GM18498 (cell line): ENCODE measurements around the gene TRDN.
"Not testable (repeated sequence)": the region's sequence is repeated elsewhere in the genome, so short reads cannot be mapped to it uniquely, and the experiment has no call there.

Experiments used
- ATAC-seq: cut with Tn5 transposase; IDR thresholded peaks from one replicate; pipeline ENCODE4 v1.9.1; 2021; ENCODE audit warnings: mild to moderate bottlenecking, moderate library complexity; ENCODE audit not compliant: unreplicated experiment

TRDN gene

GRCh38 chr6:123515715-123516114 is 121.0 kb downstream of the TRDN start:
- no peak for ATAC-seq

DNA sequence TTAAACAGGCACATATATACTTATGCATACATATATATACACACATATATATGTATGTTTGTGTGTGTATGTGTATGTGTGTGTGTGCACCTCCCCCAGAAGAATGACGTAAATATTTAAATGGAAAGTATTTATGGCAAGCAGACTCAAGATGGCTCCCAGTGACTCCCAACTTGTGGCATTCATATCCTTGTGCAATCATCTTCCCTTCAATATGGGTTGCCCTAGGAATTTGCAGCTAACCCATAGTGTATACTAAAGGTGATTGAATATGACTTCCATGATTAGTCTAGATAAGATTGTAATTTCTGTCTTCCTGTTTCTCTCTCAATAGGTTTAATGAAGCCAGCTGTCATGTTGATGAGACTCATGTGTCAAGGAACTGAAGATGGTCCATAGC is 127.6 kb downstream of the TRDN start:
- no peak for ATAC-seq

DNA sequence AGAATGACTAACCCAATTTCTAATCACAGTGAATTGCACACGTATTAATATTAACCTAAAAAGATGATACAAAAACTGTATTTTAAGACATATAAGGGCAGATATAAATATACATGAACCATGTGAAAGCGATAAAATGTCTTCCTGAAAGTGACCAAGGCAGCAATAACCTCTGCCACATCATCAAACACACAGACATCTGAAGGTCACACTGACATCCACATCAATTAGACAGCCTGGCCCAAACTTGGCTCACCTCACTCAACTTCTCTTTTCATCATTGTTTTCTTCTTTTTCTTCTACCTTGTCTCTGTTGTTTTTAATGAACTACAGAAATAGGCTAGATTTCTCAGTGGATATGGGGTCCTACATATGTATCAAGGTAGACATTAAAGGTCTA is 128.5 kb downstream of the TRDN start:
- ATAC-seq, result no peak

DNA sequence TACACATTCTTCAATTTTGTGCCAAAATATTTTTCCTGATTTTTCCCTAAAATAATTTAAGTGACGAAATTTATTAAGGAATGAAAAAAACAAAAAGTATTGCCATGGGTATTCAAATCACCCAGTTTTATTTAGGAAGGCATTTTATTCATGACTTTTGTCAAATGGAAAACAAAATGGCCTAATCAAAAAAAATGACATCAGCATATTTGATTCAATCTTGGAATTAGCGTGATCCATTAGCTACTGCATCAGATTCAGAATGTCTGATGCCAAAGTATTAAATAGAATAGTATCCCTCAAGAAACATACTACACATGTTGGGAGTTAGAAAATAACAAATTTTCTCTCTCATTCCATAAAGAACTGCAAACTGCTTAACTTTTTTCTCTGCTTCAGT is 129.2 kb downstream of the TRDN start:
- no peak for ATAC-seq

DNA sequence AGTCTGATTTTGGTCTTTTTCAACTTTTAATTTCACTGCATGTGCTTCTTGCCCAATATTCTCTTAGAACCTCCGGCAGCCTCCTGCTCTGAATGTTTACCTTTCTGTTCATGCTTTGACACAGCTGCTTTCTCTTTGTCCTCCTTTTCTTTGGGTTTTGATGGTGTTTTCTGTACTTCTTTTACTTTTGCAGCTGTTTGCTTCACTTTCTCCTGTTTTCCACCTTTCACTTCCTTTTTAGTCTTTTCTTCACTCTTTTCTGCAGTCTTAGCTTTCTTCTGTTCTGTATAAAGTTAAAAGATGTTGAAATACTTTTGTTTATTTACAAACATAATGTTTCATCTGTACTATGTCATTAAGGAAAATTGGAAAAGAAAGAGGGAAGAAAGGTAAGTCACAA is 133.1 kb downstream of the TRDN start:
- ATAC-seq, result no peak

DNA sequence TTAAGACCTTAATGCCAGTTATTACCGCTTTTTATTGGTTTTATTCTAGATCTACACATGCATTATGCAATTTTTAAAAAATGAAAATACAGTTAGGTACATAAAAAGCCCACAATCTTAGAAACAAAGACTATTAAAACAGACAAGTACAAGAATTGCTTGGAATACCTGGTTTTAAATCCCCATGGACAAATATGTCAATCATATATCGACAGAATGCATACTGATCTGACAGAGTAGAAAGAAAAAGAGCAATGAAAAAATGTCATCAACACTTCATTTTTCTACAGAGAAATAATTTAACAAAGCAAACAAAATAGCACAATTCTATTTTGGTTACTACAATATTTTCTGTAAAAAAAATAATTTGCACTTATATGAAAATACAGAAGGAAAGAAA is 139.7 kb downstream of the TRDN start:
- no peak for ATAC-seq

DNA sequence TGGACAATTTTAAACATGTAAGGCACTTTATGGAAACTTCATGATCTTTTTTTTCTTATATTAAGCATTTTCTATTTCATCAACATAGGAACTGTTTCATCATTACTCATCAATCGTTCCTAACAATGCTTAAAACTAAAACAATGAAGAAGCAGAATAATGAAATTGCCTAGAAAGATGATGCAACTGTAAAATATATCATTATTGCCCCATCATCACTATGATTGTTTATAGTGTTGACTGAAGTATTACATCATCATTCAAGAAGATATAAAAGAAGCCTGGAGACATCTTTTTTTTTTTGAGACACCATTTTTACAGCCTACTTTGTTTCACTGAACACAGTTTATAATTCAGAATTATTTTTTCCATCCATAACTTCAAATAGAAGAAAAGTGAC is 147.2 kb downstream of the TRDN start:
- ATAC-seq, result no peak

- ATAC-seq, result no peak
Measured at GRCh38 chr6:123480986-123481385, 155.8 kb downstream of the TRDN start.

- ATAC-seq, result not testable (repeated sequence)
Measured at GRCh38 chr6:123472025-123472702, 164.6 kb downstream of the TRDN start.

DNA sequence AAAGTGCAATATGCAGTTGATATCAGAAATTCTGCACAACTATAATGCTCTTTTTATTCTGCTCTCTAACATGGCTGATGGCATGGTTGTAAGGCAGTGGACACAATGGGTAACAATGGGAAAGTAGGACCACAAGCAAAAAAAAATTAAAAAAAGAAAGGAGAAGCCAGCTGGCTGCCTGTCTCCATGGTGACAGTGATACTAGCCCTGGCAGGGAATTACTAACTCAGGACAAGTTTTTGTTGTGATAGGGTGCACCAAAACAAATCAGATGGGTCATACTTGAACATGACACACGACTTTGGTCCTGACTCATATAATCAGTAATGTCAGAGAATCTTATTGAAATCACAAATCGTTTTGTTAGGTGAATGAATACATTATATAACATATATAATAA is 169.4 kb downstream of the TRDN start:
- ATAC-seq, result no peak

DNA sequence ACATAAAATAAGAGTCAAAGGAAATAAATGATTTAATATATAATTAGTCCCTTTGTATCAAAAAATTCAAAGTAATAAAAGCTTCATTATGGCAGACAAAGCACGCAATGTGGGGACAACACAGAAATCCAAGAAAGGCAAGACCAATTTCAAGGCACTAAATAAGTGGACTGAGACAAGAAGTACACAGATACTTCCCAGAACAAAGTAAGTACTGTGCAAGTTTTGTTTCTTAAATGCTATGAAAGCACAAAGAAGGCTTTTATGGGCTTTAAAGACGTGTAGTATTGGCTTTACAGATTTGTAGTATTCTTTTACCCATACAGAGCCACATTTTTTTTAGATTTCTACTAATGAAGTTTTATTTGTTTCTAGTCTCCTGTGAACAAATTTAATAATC is 174.6 kb downstream of the TRDN start:
- ATAC-seq, result no peak

DNA sequence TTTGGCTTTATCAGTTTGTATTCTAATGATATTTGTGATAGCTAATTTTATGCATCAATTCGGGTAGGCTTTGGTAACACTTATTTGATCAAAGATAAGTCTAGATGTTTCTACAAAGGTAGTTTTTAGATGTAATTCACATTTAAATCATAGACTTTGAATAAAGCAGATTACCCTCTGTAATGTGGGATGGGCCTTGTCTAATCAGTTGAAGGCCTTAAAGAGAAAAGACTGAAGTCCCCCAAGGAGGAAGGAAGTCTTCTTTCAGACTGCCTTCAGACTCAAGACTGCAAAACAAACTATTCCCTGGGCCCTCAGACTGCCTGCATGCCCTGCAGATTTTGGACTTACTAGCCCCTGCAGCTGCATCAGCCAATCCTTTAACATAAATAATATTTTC is 178.5 kb downstream of the TRDN start:
- no peak for ATAC-seq

DNA sequence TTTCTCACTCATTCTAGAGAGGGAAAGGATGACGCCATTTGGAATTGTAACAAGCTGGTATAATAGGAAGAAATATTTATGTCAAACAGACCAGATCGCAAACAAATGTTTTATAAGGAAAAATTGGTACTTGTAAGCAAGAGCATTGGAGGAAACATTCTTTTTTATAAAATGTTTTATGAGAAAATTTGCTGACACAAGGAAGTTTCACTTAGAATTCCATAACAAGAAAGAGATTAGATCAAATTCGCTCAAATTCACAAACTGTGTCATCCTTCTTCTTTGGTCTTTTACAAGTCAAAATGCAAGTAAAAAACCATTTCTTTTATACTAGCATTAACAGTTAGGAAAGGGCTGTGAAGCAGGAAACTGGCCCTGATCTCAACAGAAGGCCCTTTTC is 179.9 kb downstream of the TRDN start:
- ATAC-seq, result no peak

DNA sequence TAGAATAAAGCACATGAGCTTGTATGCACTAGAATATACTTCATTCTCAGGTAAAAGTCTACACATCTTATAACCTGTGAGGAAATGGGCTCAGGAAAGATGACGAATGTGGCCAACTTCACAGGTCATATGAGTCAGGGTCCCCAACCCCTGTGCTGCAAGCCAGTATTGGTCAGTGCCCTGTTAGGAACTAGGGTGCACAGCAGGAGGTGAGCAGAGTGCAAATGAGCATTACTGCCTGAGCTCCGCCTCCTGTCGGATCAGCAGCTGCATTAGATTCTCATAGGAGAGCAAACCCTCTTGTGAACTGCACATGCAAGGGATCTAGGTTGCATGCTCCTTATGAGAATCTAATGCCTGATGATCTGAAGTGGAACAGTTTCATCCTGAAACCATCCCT is 182.3 kb downstream of the TRDN start:
- no peak for ATAC-seq

DNA sequence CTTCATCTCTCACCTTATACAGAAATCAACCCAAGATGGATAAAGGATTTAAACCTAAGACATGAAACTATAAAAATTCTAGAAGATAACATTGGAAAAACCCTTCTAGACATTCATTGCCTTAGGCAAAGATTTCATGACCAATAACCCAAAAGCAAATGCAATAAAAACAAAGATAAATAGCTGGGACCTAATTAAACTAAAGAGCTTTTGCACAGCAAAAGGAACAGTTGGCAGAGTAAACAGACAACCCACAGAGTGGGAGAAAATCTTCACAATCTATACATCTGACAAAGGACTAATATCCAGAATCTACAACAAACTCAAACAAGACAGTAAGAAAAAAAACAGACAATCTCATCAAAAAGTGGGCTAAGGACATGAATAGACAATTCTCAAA is 183.7 kb downstream of the TRDN start:
- ATAC-seq, result not testable (repeated sequence)

- ATAC-seq, result no peak
Measured at GRCh38 chr6:123448306-123448884, 188.4 kb downstream of the TRDN start.

GRCh38 chr6:123447315-123447937 is 189.3 kb downstream of the TRDN start:
- no peak for ATAC-seq

- ATAC-seq, result no peak
Measured at GRCh38 chr6:123439371-123439770, 197.4 kb downstream of the TRDN start.

DNA sequence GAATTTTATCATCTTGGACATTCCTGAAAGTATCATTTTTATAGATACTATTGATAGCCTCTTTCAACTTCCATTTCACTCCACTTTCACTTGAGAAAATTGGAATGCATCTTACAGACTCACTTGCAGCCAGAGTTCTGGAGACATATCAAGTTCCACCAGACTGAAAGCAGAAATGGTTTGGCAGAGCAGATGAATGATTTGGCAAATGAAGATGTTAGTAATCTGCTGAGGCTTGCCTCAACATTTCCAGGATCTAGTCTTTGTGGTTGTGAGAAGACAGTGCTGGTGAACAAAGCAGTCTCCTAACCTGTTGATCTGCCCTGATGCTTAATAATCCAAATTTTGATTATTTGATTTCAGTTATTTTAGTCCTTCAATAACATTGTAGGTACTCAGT is 202.6 kb downstream of the TRDN start:
- no peak for ATAC-seq

- no peak for ATAC-seq
Measured at GRCh38 chr6:123430970-123431369, 205.8 kb downstream of the TRDN start.

DNA sequence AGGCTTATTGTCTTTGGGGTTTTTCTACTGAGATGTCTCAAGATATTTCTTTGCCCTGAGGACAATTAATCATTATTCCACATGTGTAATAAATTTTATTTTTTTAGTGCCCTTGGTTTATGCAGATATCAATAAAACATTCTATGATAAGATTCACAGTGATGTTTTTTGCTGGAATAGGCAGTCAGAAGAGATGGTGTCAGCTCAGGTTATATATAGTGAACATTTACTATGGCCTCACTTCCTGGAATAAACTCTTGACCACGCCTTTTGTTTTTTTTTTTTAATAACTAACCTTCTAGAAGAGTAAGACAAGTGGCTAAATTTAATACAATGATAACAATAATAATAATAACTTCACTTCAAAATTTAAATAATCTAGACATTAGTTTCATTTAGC is 209.7 kb downstream of the TRDN start:
- ATAC-seq, result no peak

- no peak for ATAC-seq
Measured at GRCh38 chr6:123423130-123423529, 213.6 kb downstream of the TRDN start.

GRCh38 chr6:123420512-123420911 is 216.2 kb downstream of the TRDN start:
- no peak for ATAC-seq
